ENCODE data around the gene RPH3AL. TPM values are rescaled to one million over a fixed set of nuclear protein-coding genes. Genes with fewer than 3 reads are reported as not detected.

Gene RPH3AL
- total RNA-seq, 2 experiments from 2014 or later = 2.4 to 2.8 TPM

GRCh38 chr17:192666-193425 lies 159.8 kb downstream of the RPH3AL start:
- Mint-ChIP-seq H3K4me1 (ENCODE audit: low read depth) (no peaks in the 10 kb centered on the region), H3K27ac (no peak overlapping the region), H3K27me3 (peaks cover 12% of the 10 kb centered on the region), H3K9me3 (no peaks in the 10 kb centered on the region), H3K4me3 (no peak overlapping the region), H3K36me3 (ENCODE audit: low read depth) (no peaks in the 10 kb centered on the region)
- Histone ChIP-seq H3K4me1 (ENCODE audit: insufficient read depth, low read length) (no peaks in the 10 kb centered on the region), H3K27me3 (ENCODE audit: control insufficient read depth in 1 of 2, insufficient read depth in 2 of 2, low read length in 2 of 2) (peaks cover 4 to 5% of the 10 kb centered on the region in 2 experiments), H3K9me3 (ENCODE audit: control insufficient read depth in 1 of 2, insufficient read depth in 1 of 2, low read length in 2 of 2) (peaks cover 0 to 11% of the 10 kb centered on the region in 2 experiments), H3K36me3 (ENCODE audit: insufficient read depth, low read length) (no peaks in the 10 kb centered on the region), H3K27ac (ENCODE audit: low read depth in 1 of 2, low read length in 2 of 2) (no peak overlapping the region), H3K4me3 (ENCODE audit: low read length) (no peak overlapping the region)
- intact Hi-C loops (cut with DNase I, micrococcal nuclease) = no loop called here
- ATAC-seq (ENCODE audit: poor library complexity) (no peak), DNase-seq (no peak)
- CTCF ChIA-PET = no interaction called here
- POLR2A ChIA-PET = no interaction called here
- TF ChIP-seq CTCF (IDR thresholded peaks at IDR 0.05) = no peak

- intact Hi-C loops (cut with DNase I, micrococcal nuclease) = no loop called here
- Mint-ChIP-seq H3K4me3 (no peak overlapping the region), H3K27ac (no peak overlapping the region), H3K9me3 (no peaks in the 10 kb centered on the region), H3K36me3 (ENCODE audit: low read depth) (no peaks in the 10 kb centered on the region), H3K4me1 (ENCODE audit: low read depth) (no peaks in the 10 kb centered on the region), H3K27me3 (peaks cover 26% of the 10 kb centered on the region)
- peaks cover 2% of the 10 kb centered on the region for H3K4me1 ChIP-seq (ENCODE audit: insufficient read depth, low read length)
- no peaks in the 10 kb centered on the region for H3K36me3 ChIP-seq (ENCODE audit: insufficient read depth, low read length)
- no peak for TF ChIP-seq CTCF (IDR thresholded peaks at IDR 0.05)
- no peak overlapping the region for H3K4me3 ChIP-seq (ENCODE audit: low read length)
- DNase-seq (no peak), ATAC-seq (ENCODE audit: poor library complexity) (no peak)
- ChIA-PET POLR2A (no interaction called here), CTCF (no interaction called here)
- H3K27ac ChIP-seq (ENCODE audit: low read depth in 1 of 2, low read length in 2 of 2) = no peak overlapping the region
- H3K27me3 ChIP-seq (ENCODE audit: control insufficient read depth in 1 of 2, insufficient read depth in 2 of 2, low read length in 2 of 2) = peaks cover 4 to 6% of the 10 kb centered on the region in 2 experiments
- H3K9me3 ChIP-seq (ENCODE audit: control insufficient read depth in 1 of 2, insufficient read depth in 1 of 2, low read length in 2 of 2) = peaks cover 0 to 9% of the 10 kb centered on the region in 2 experiments
These were observed 163.2 kb downstream of the RPH3AL start for GRCh38 chr17:189444-189843.

GRCh38 chr17:187130-187529 lies 165.5 kb downstream of the RPH3AL start:
- H3K27me3 ChIP-seq (ENCODE audit: control insufficient read depth in 1 of 2, insufficient read depth in 2 of 2, low read length in 2 of 2) = peaks cover 14 to 24% of the 10 kb centered on the region in 2 experiments
- Mint-ChIP-seq H3K9me3 (no peaks in the 10 kb centered on the region), H3K27ac (no peak overlapping the region), H3K4me3 (no peak overlapping the region), H3K36me3 (ENCODE audit: low read depth) (no peaks in the 10 kb centered on the region), H3K27me3 (peaks cover 49% of the 10 kb centered on the region), H3K4me1 (ENCODE audit: low read depth) (no peaks in the 10 kb centered on the region)
- CTCF ChIA-PET = no interaction called here
- no peak for ATAC-seq (ENCODE audit: poor library complexity)
- no peaks in the 10 kb centered on the region for H3K36me3 ChIP-seq (ENCODE audit: insufficient read depth, low read length)
- intact Hi-C loops (cut with DNase I, micrococcal nuclease) = no loop called here
- no peak overlapping the region for H3K27ac ChIP-seq (ENCODE audit: low read depth in 1 of 2, low read length in 2 of 2)
- no peak for TF ChIP-seq CTCF (IDR thresholded peaks at IDR 0.05)
- POLR2A ChIA-PET = interaction anchor here (0.5 kb wide), 1 partner anchor 12 kb away, joined by 3 read pairs; no protein-coding TSS in a partner anchor
- H3K4me1 ChIP-seq (ENCODE audit: insufficient read depth, low read length) = peaks cover 2% of the 10 kb centered on the region
- DNase-seq = no peak
- H3K4me3 ChIP-seq (ENCODE audit: low read length) = no peak overlapping the region
- peaks cover 0 to 5% of the 10 kb centered on the region in 2 experiments for H3K9me3 ChIP-seq (ENCODE audit: control insufficient read depth in 1 of 2, insufficient read depth in 1 of 2, low read length in 2 of 2)
